ENCODE results near the gene SMYD1. TPM values are rescaled to one million over a fixed set of nuclear protein-coding genes. Genes with fewer than 3 reads are reported as not detected.

SMYD1 gene
- total RNA-seq, 1 donor from 2014 or later = not detected

- no peak for DNase-seq (ENCODE audit: low read depth)
- no peak for TF ChIP-seq CTCF (conservative IDR thresholded peaks at IDR 0.05; ENCODE audit: low read depth, low read length)
- H3K4me3 ChIP-seq (ENCODE audit: low read depth, low read length) = no peak overlapping the region
These were observed 81.4 kb downstream of the SMYD1 start for GRCh38 chr2:88148929-88149438.

GRCh38 chr2:88159481-88159880 lies 91.9 kb downstream of the SMYD1 start:
- no peak overlapping the region for H3K4me3 ChIP-seq (ENCODE audit: low read depth, low read length)
- TF ChIP-seq CTCF (conservative IDR thresholded peaks at IDR 0.05; ENCODE audit: low read depth, low read length) = no peak
- DNase-seq (ENCODE audit: low read depth) = no peak

GRCh38 chr2:88159955-88160415 lies 92.4 kb downstream of the SMYD1 start:
- no peak for DNase-seq (ENCODE audit: low read depth)
- TF ChIP-seq CTCF (conservative IDR thresholded peaks at IDR 0.05; ENCODE audit: low read depth, low read length) = peak; percentile 94
- no peak overlapping the region for H3K4me3 ChIP-seq (ENCODE audit: low read depth, low read length)

- TF ChIP-seq CTCF (conservative IDR thresholded peaks at IDR 0.05; ENCODE audit: low read depth, low read length) = no peak
- no peak overlapping the region for H3K4me3 ChIP-seq (ENCODE audit: low read depth, low read length)
- no peak for DNase-seq (ENCODE audit: low read depth)
These were observed 92.9 kb downstream of the SMYD1 start for GRCh38 chr2:88160517-88160916.

GRCh38 chr2:88161446-88162244 lies 94.0 kb downstream of the SMYD1 start:
- TF ChIP-seq CTCF (conservative IDR thresholded peaks at IDR 0.05; ENCODE audit: low read depth, low read length) = no peak
- H3K4me3 ChIP-seq (ENCODE audit: low read depth, low read length) = no peak overlapping the region
- DNase-seq (ENCODE audit: low read depth) = no peak

Other genes with a start within 250 kb of the SMYD1 start
- 0.07 and 0.17 TPM in 2 replicates for gene RGPD2, start 242.0 kb upstream of the SMYD1 start, total RNA-seq
- not detected in 2 replicates for gene RNU2-63P, start 51.3 kb upstream of the SMYD1 start, total RNA-seq
- gene KRCC1, start 12.0 kb upstream of the SMYD1 start, total RNA-seq = 17.3 and 24.1 TPM in 2 replicates
- not detected in 2 replicates for gene FABP1, start 60.2 kb downstream of the SMYD1 start, total RNA-seq
- 1.3 and 2.5 TPM in 2 replicates for gene THNSL2, start 102.5 kb downstream of the SMYD1 start, total RNA-seq